HCT116 (cell line): ENCODE data around the gene DLX2. TPM values are rescaled to one million over a fixed set of nuclear protein-coding genes. Genes with fewer than 3 reads are reported as not detected.

Experiments
- ATAC-seq: fragments of 200-7000 bp; cut with Tn5 transposase; 2 replicates; pipeline ENCODE4 v1.9.1; 2020; ENCODE audit warnings: mild to moderate bottlenecking, moderate library complexity
- BruUV-seq: library from RNA; stranded (reverse); fragments of 400-500 nt; replicated peaks from 2 replicates; lab custom pipeline; 2021; lab: Mats Ljungman, UMichigan
- CTCF ChIA-PET: fragments of 300-600 bp; sonication (Branson Sonifier 250); formaldehyde crosslinking; loops from one replicate; lab custom pipeline; 2021; ENCODE audit warnings: antibody characterized with exemption; lab: Charles Lee
- POLR2A ChIA-PET: fragments of 300-600, 350-600 bp; sonication (Branson Sonifier 250); formaldehyde crosslinking; loops from one replicate; lab custom pipeline; 2021; ENCODE audit warnings: antibody characterized with exemption; lab: Charles Lee
- RAD21 ChIA-PET, 2 experiments: fragments of 300-600 bp; sonication (Branson Sonifier 250); formaldehyde crosslinking; loops; one replicate each; lab custom pipeline; 2023; ENCODE audit warnings: low total read pairs in 2 of 2; ENCODE audit not compliant: uncharacterized antibody in 2 of 2, unreplicated experiment in 2 of 2, low non-redundant PET in 1 of 2; lab: Charles Lee
- DNase-seq: peaks from one replicate; pipeline ENCODE4 v3.0.0-alpha.2; 2010; ENCODE audit warnings: low read depth, low spot score
- H2AFZ ChIP-seq: fragments of 200-600 bp; shearing (Covaris generic), sonication (generic); 2 replicates; pipeline ENCODE4 v1.6.1; 2017; ENCODE audit warnings: low read depth, mixed run types, mixed read lengths, antibody characterized with exemption, low read length; ENCODE audit not compliant: poor library complexity, severe bottlenecking
- H3K27ac ChIP-seq: 2 replicates; pipeline ENCODE4 v1.5.1; 2012; ENCODE audit warnings: low read depth, low read length
- H3K27me3 ChIP-seq: fragments of 200-600 bp; sonication (generic); 2 replicates; pipeline ENCODE4 v1.6.1; 2016; ENCODE audit warnings: mixed run types, low read length, mixed read lengths; ENCODE audit not compliant: insufficient read depth
- H3K36me3 ChIP-seq, 2 experiments: fragments of 200-500 bp in 1 of 2; fragments of 200-600 bp in 1 of 2; sonication (Bioruptor generic) in 1 of 2; sonication (generic) in 1 of 2; 2 replicates each; pipeline versions ENCODE4 v1.5.1 to v1.6.1; 2014 to 2016; ENCODE audit warnings: low read length in 2 of 2, inconsistent platforms in 1 of 2, mixed read lengths in 1 of 2, mixed run types in 1 of 2; ENCODE audit not compliant: insufficient read depth in 2 of 2, control insufficient read depth in 1 of 2
- H3K4me1 ChIP-seq, 2 experiments: fragments of 200-600 bp in 1 of 2; sonication (generic) in 1 of 2; 2 replicates each; pipeline versions ENCODE4 v1.5.1 to v1.6.1; 2012 to 2017; ENCODE audit warnings: low read length in 2 of 2, inconsistent platforms in 1 of 2, mild to moderate bottlenecking in 1 of 2, mixed read lengths in 1 of 2, mixed run types in 1 of 2, moderate library complexity in 1 of 2; ENCODE audit not compliant: insufficient read depth in 2 of 2, control insufficient read depth in 1 of 2
- H3K4me2 ChIP-seq: fragments of 200-600 bp; sonication (generic); 2 replicates; pipeline ENCODE4 v1.6.1; 2017; ENCODE audit warnings: mixed run types, low read length, mixed read lengths
- H3K4me3 ChIP-seq, 2 experiments: fragments of 200-600 bp in 1 of 2; sonication (generic) in 1 of 2; replicated peaks in 1 of 2; 2 replicates each; pipeline ENCODE4 v1.5.1; 2011 to 2016; ENCODE audit warnings: low read length in 2 of 2, control low read depth in 1 of 2, low read depth in 1 of 2, mild to moderate bottlenecking in 1 of 2, mixed read lengths in 1 of 2, mixed run types in 1 of 2
- H3K79me2 ChIP-seq: fragments of 200-600 bp; sonication (generic); 2 replicates; pipeline ENCODE4 v1.6.1; 2017; ENCODE audit warnings: mild to moderate bottlenecking, mixed run types, low read length, moderate library complexity, mixed read lengths; ENCODE audit not compliant: insufficient read depth
- H3K9ac ChIP-seq: fragments of 200-600 bp; sonication (generic); 2 replicates; pipeline ENCODE4 v1.6.1; 2016; ENCODE audit warnings: low read length, mixed read lengths
- H3K9me2 ChIP-seq: fragments of 200-600 bp; sonication (generic), shearing (Covaris generic); 2 replicates; pipeline ENCODE4 v1.6.1; 2017; ENCODE audit warnings: mixed run types, mild to moderate bottlenecking, moderate library complexity; ENCODE audit not compliant: insufficient read depth
- H3K9me3 ChIP-seq, 2 experiments: fragments of 200-500 bp in 1 of 2; fragments of 200-600 bp in 1 of 2; sonication (Bioruptor generic) in 1 of 2; sonication (generic) in 1 of 2; 2 replicates each; pipeline ENCODE4 v1.6.1; 2014 to 2017; ENCODE audit warnings: low read length in 2 of 2, mixed read lengths in 2 of 2, inconsistent platforms in 1 of 2, low read depth in 1 of 2, mild to moderate bottlenecking in 1 of 2, mixed run types in 1 of 2, moderate library complexity in 1 of 2; ENCODE audit not compliant: control insufficient read depth in 1 of 2, insufficient read depth in 1 of 2
- H4K20me1 ChIP-seq: fragments of 200-600 bp; sonication (generic), shearing (Covaris generic); 2 replicates; pipeline ENCODE4 v1.6.1; 2017; ENCODE audit warnings: mixed run types, mild to moderate bottlenecking, moderate library complexity; ENCODE audit not compliant: insufficient read depth
- ATF3 ChIP-seq: IDR thresholded peaks from 2 replicates; pipeline ENCODE4 v1.6.1; 2012
- CEBPB ChIP-seq: IDR thresholded peaks from 2 replicates; pipeline ENCODE4 v1.6.1; 2012; ENCODE audit warnings: low read depth
- CTCF ChIP-seq, 3 experiments: fragments of 200-600 bp in 1 of 3; sonication (generic) in 1 of 3; IDR thresholded peaks in 2 of 3; conservative IDR thresholded peaks in 1 of 3; 2 replicates each; pipeline ENCODE4 v1.5.1; 2012 to 2017; ENCODE audit warnings: low read depth in 2 of 3, low read length in 2 of 3, antibody characterized with exemption in 1 of 3, borderline replicate concordance in 1 of 3, control low read depth in 1 of 3, mild to moderate bottlenecking in 1 of 3, mixed read lengths in 1 of 3, mixed run types in 1 of 3, moderate library complexity in 1 of 3; ENCODE audit not compliant: insufficient read depth in 1 of 3
- EGR1 ChIP-seq: IDR thresholded peaks from 2 replicates; pipeline ENCODE4 v1.6.1; 2012; ENCODE audit warnings: low read depth
- EZH2 ChIP-seq: fragments of 200-600 bp; sonication (generic); IDR thresholded peaks from 2 replicates; pipeline ENCODE4 v1.6.1; 2017; ENCODE audit warnings: antibody characterized with exemption, mixed run types
- EZH2phosphoT487 ChIP-seq: fragments of 200-600 bp; IDR thresholded peaks from 2 replicates; pipeline ENCODE4 v1.6.1; 2018; ENCODE audit warnings: antibody characterized with exemption, borderline replicate concordance
- FOSL1 ChIP-seq: IDR thresholded peaks from 2 replicates; pipeline ENCODE4 v1.6.1; 2012; ENCODE audit warnings: low read depth
- MAX ChIP-seq: IDR thresholded peaks from 2 replicates; pipeline ENCODE4 v1.6.1; 2012
- POLR2A ChIP-seq: IDR thresholded peaks from 2 replicates; pipeline ENCODE4 v1.7.0; 2011; ENCODE audit warnings: borderline replicate concordance; ENCODE audit not compliant: insufficient read depth, insufficient read length; ENCODE audit errors: extremely low read depth
- POLR2AphosphoS5 ChIP-seq: IDR thresholded peaks from 2 replicates; pipeline ENCODE4 v1.6.1; 2011; ENCODE audit warnings: mild to moderate bottlenecking, low read depth, low read length, moderate library complexity
- RAD21 ChIP-seq: IDR thresholded peaks from 2 replicates; pipeline ENCODE4 v1.6.1; 2012; ENCODE audit warnings: low read depth, mild to moderate bottlenecking
- TCF7L2 ChIP-seq: IDR thresholded peaks from 2 replicates; pipeline ENCODE4 v1.7.0; 2011; ENCODE audit warnings: borderline replicate concordance, inconsistent platforms; ENCODE audit not compliant: insufficient read depth, insufficient read length; ENCODE audit errors: extremely low read depth
- YY1 ChIP-seq: IDR thresholded peaks from 2 replicates; pipeline ENCODE4 v1.6.1; 2011; ENCODE audit warnings: low read length, low read depth, moderate library complexity, mild to moderate bottlenecking; ENCODE audit not compliant: insufficient replicate concordance; ENCODE audit errors: extremely low read depth
- ZBTB33 ChIP-seq: IDR thresholded peaks from 2 replicates; pipeline ENCODE4 v1.6.1; 2011; ENCODE audit warnings: mild to moderate bottlenecking, low read length, moderate library complexity; ENCODE audit not compliant: insufficient replicate concordance; ENCODE audit errors: extremely low read depth
- intact Hi-C: fragments of 100-400 bp; cut with micrococcal nuclease; formaldehyde crosslinking; loops from 2 replicates; pipeline ENCODE4 v1.10.0; 2022
- total RNA-seq: library from RNA; stranded (reverse); gene quantifications from one replicate; pipeline ENCODE4 v1.2.1, GENCODE V29; 2021; ENCODE audit not compliant: unreplicated experiment

Gene DLX2
- total RNA-seq, 1 experiment from 2014 or later, result 3.7 TPM

- intact Hi-C loops, result no loop called here
- peak overlapping the region; percentile 59 for H3K9ac ChIP-seq
- BruUV-seq, result no TSS peak
- DNase-seq (no peak), ATAC-seq (peak; percentile 16; the same call in 1 of the 2 replicates)
- peak overlapping the region; percentile 10 for H2AFZ ChIP-seq
- ChIA-PET POLR2A (interaction anchor here (0.9 to 1.6 kb wide), 2 partner anchors 14 to 27 kb away, joined by 4 to 8 read pairs; no protein-coding TSS in a partner anchor), RAD21 (no interaction called here), CTCF (no interaction called here)
- H3K79me2 ChIP-seq, result no peaks in the 10 kb centered on the region
- H4K20me1 ChIP-seq, result no peaks in the 10 kb centered on the region
- peak; percentile 46 for TF ChIP-seq POLR2A
- TF ChIP-seq EZH2phosphoT487, result no peak
- H3K27ac ChIP-seq, result peak overlapping the region; percentile 48; the same call in 1 of the 2 replicates
- no peaks in the 10 kb centered on the region for H3K9me3 ChIP-seq
- H3K4me2 ChIP-seq, result peak overlapping the region; percentile 85
- H3K4me3 ChIP-seq, result peak overlapping the region; percentile 51 to 61
- no peaks in the 10 kb centered on the region for H3K27me3 ChIP-seq
- H3K36me3 ChIP-seq, result no peaks in the 10 kb centered on the region
- no peaks in the 10 kb centered on the region for H3K9me2 ChIP-seq
- H3K4me1 ChIP-seq, result peaks cover 0 to 17% of the 10 kb centered on the region in 2 experiments; a peak in 1 of 4 replicates
Observed at GRCh38 chr2:172084395-172084644, 18.4 kb downstream of the DLX2 start.

- Histone ChIP-seq H3K4me2 (peak overlapping the region; percentile 85), H3K9ac (peak overlapping the region; percentile 59)
- no peak for TF ChIP-seq EGR1
- no peak for TF ChIP-seq ZBTB33
- TF ChIP-seq EZH2, result no peak
- no peak for TF ChIP-seq MAX
- no peak for TF ChIP-seq TCF7L2
- TF ChIP-seq CEBPB, result no peak
- TF ChIP-seq FOSL1, result no peak
- no peak for TF ChIP-seq ATF3
- no peak for TF ChIP-seq POLR2A
- no peak for TF ChIP-seq CTCF (IDR thresholded peaks at IDR 0.05 in 2 of 3, conservative IDR thresholded peaks at IDR 0.05 in 1 of 3; ENCODE audit: borderline replicate concordance in 1 of 3, insufficient read depth in 1 of 3, low read depth in 2 of 3, low read length in 2 of 3)
- no peak for TF ChIP-seq RAD21
- no peak for TF ChIP-seq YY1
- no peak for TF ChIP-seq POLR2AphosphoS5
Observed at GRCh38 chr2:172083628-172084394, 18.9 kb downstream of the DLX2 start.

More at GRCh38 chr2:172083628-172084394, 18.9 kb downstream of the DLX2 start:
- H4K20me1 ChIP-seq, result no peaks in the 10 kb centered on the region
- H3K27me3 ChIP-seq, result no peaks in the 10 kb centered on the region
- no peaks in the 10 kb centered on the region for H3K79me2 ChIP-seq
- POLR2A ChIA-PET, result interaction anchor here (1.6 kb wide), 1 partner anchor 15 kb away, joined by 8 read pairs; no protein-coding TSS in a partner anchor
- peak overlapping the region; percentile 48; the same call in 1 of the 2 replicates for H3K27ac ChIP-seq
- no peaks in the 10 kb centered on the region for H3K9me2 ChIP-seq
- peak overlapping the region; percentile 51 to 61; a peak in 3 of 4 replicates for H3K4me3 ChIP-seq
- H3K4me1 ChIP-seq, result peaks cover 0 to 17% of the 10 kb centered on the region in 2 experiments; a peak in 1 of 4 replicates
- H3K9me3 ChIP-seq, result no peaks in the 10 kb centered on the region
- intact Hi-C loops, result no loop called here
- H3K36me3 ChIP-seq, result no peaks in the 10 kb centered on the region
- BruUV-seq, result no TSS peak
- CTCF ChIA-PET, result no interaction called here
- no peak overlapping the region for H2AFZ ChIP-seq
- ATAC-seq, result no peak
- RAD21 ChIA-PET, result no interaction called here
- DNase-seq, result no peak
